Esophagus (tissue), 2 donors: ENCODE measurements around the gene HMGXB4. TPM values are rescaled to one million over a fixed set of nuclear protein-coding genes. Genes with fewer than 3 reads are reported as not detected.
"Not testable (repeated sequence)": the region's sequence is repeated elsewhere in the genome, so short reads cannot be mapped to it uniquely, and the experiment has no call there.

Experiments used
- H3K27ac ChIP-seq, 2 donors: one replicate each; pipeline ENCODE4 v1.5.1; 2013; ENCODE audit warnings: low read depth in 2 of 2, mild to moderate bottlenecking in 2 of 2, inconsistent platforms in 1 of 2, low read length in 1 of 2, moderate library complexity in 1 of 2
- H3K27me3 ChIP-seq, 2 donors: one replicate each; pipeline ENCODE4 v1.6.1; 2013; ENCODE audit warnings: low read length in 2 of 2, control low read depth in 1 of 2, mild to moderate bottlenecking in 1 of 2; ENCODE audit not compliant: insufficient read depth in 2 of 2, control insufficient read depth in 1 of 2
- H3K36me3 ChIP-seq, 2 donors: one replicate each; pipeline ENCODE4 v1.6.1; 2013; ENCODE audit warnings: low read length in 1 of 2; ENCODE audit not compliant: control insufficient read depth in 2 of 2, insufficient read depth in 2 of 2
- H3K4me1 ChIP-seq, 2 donors: one replicate each; pipeline ENCODE4 v1.6.1; 2013; ENCODE audit warnings: low read length in 1 of 2; ENCODE audit not compliant: control insufficient read depth in 2 of 2, insufficient read depth in 2 of 2
- H3K4me3 ChIP-seq, 2 donors: one replicate each; pipeline ENCODE4 v1.5.1; 2013; ENCODE audit warnings: low read length in 2 of 2, mild to moderate bottlenecking in 2 of 2, low read depth in 1 of 2, moderate library complexity in 1 of 2
- H3K9me3 ChIP-seq, 2 donors: one replicate each; pipeline ENCODE4 v1.6.1; 2013; ENCODE audit warnings: mild to moderate bottlenecking in 2 of 2, low read depth in 1 of 2, low read length in 1 of 2, moderate library complexity in 1 of 2; ENCODE audit not compliant: control insufficient read depth in 2 of 2, insufficient read depth in 1 of 2
- WGBS, 2 donors: extraction: QIAGEN DNeasy Blood & Tissue Kit; methylation state at CpG; one replicate each; pipeline ENCODE4 v1.1.7; 2013; 5-methylcytosine and 5-hydroxymethylcytosine counted together
- polyA plus RNA-seq, 2 donors: library from polyadenylated mRNA; stranded (reverse); fragments of 200-250 nt; gene quantifications; one replicate each; pipeline ENCODE4 v1.2.3, GENCODE V29; 2013
- donor health status: healthy with polysubstance abuse.
- donor health status: Bipolar disorder and iron deficiency.

Gene HMGXB4
- polyA plus RNA-seq, 2 donors, result 6.8 to 7.1 TPM

- H3K36me3 ChIP-seq, H3K4me3 ChIP-seq, H3K4me1 ChIP-seq, H3K27me3 ChIP-seq, H3K27ac ChIP-seq, H3K9me3 ChIP-seq: not testable (repeated sequence)
- 45 to 49% methylated on average over 4 of the region's 4 CpGs for WGBS, 2 donors
Measured at GRCh38 chr22:35244507-35244906, 12.8 kb upstream of the HMGXB4 start.

- no peak overlapping the region for H3K4me3 ChIP-seq
- no peak overlapping the region for H3K27ac ChIP-seq
- H3K9me3 ChIP-seq, result no peaks in the 10 kb centered on the region
- WGBS, 2 donors, result 76 to 81% methylated on average over 4 of the region's 4 CpGs
- no peaks in the 10 kb centered on the region for H3K27me3 ChIP-seq
- no peaks in the 10 kb centered on the region for H3K4me1 ChIP-seq
- H3K36me3 ChIP-seq, result no peaks in the 10 kb centered on the region
Measured at GRCh38 chr22:35250156-35250555, 7.1 kb upstream of the HMGXB4 start.

- WGBS, 2 donors, result 78 to 81% methylated on average over 2 of the region's 2 CpGs
- H3K9me3 ChIP-seq, result no peaks in the 10 kb centered on the region
- peaks cover 0 to 4% of the 10 kb centered on the region in 2 donors for H3K4me1 ChIP-seq
- no peak overlapping the region for H3K4me3 ChIP-seq
- no peaks in the 10 kb centered on the region for H3K36me3 ChIP-seq
- H3K27me3 ChIP-seq, result no peaks in the 10 kb centered on the region
- no peak overlapping the region for H3K27ac ChIP-seq
Measured at GRCh38 chr22:35253946-35254345, 3.3 kb upstream of the HMGXB4 start.

- H3K27me3 ChIP-seq, result no peaks in the 10 kb centered on the region
- H3K4me3 ChIP-seq, result peak overlapping the region; percentile 13 to 95
- no peaks in the 10 kb centered on the region for H3K9me3 ChIP-seq
- H3K27ac ChIP-seq, result peak overlapping the region; percentile 89 to 90
- peaks cover 0 to 4% of the 10 kb centered on the region in 2 donors for H3K4me1 ChIP-seq
- peaks cover 0 to under 1% of the 10 kb centered on the region in 2 donors for H3K36me3 ChIP-seq
- 1 to 2% methylated on average over 3 of the region's 3 CpGs for WGBS, 2 donors
Measured at GRCh38 chr22:35257002-35257320, 332 bp upstream of the HMGXB4 start.

- H3K9me3 ChIP-seq, result no peaks in the 10 kb centered on the region
- no peaks in the 10 kb centered on the region for H3K27me3 ChIP-seq
- H3K4me3 ChIP-seq, result peak overlapping the region; percentile 90 to 95
- peak overlapping the region; percentile 89 to 90 for H3K27ac ChIP-seq
- H3K36me3 ChIP-seq, result peaks cover 3 to 7% of the 10 kb centered on the region in 2 donors
- WGBS, 2 donors, result 18 to 25% methylated on average over 23 of the region's 23 CpGs
- peaks cover 0 to 4% of the 10 kb centered on the region in 2 donors for H3K4me1 ChIP-seq
Measured at GRCh38 chr22:35258191-35258988, 1.1 kb downstream of the HMGXB4 start.

GRCh38 chr22:35264986-35265385, 7.7 kb downstream of the HMGXB4 start:
- H3K4me3 ChIP-seq, result no peak overlapping the region
- WGBS, 2 donors, result 94 to 96% methylated on average over 7 of the region's 7 CpGs
- H3K9me3 ChIP-seq, result no peaks in the 10 kb centered on the region
- H3K27me3 ChIP-seq, result no peaks in the 10 kb centered on the region
- H3K27ac ChIP-seq, result no peak overlapping the region
- peaks cover 12 to 18% of the 10 kb centered on the region in 2 donors for H3K36me3 ChIP-seq
- no peaks in the 10 kb centered on the region for H3K4me1 ChIP-seq

- 78 to 91% methylated on average over 3 of the region's 3 CpGs for WGBS, 2 donors
- Histone ChIP-seq H3K4me1 (no peaks in the 10 kb centered on the region), H3K4me3 (no peak overlapping the region), H3K36me3 (peaks cover 12 to 18% of the 10 kb centered on the region in 2 donors), H3K27me3 (no peaks in the 10 kb centered on the region), H3K9me3 (no peaks in the 10 kb centered on the region), H3K27ac (no peak overlapping the region)
Measured at GRCh38 chr22:35266277-35266676, 9.0 kb downstream of the HMGXB4 start.

GRCh38 chr22:35269630-35270029, 12.3 kb downstream of the HMGXB4 start:
- 87 to 97% methylated on average over 3 of the region's 3 CpGs for WGBS, 2 donors
- Histone ChIP-seq H3K27me3 (no peaks in the 10 kb centered on the region), H3K4me1 (no peaks in the 10 kb centered on the region), H3K27ac (no peak overlapping the region), H3K4me3 (no peak overlapping the region), H3K9me3 (no peaks in the 10 kb centered on the region), H3K36me3 (peaks cover 3% of the 10 kb centered on the region in 2 donors)

GRCh38 chr22:35274154-35274871, 17.0 kb downstream of the HMGXB4 start:
- Histone ChIP-seq H3K9me3 (no peaks in the 10 kb centered on the region), H3K27ac (no peak overlapping the region), H3K4me3 (no peak overlapping the region), H3K4me1 (no peaks in the 10 kb centered on the region), H3K27me3 (no peaks in the 10 kb centered on the region), H3K36me3 (no peaks in the 10 kb centered on the region)
- WGBS, 2 donors, result 87 to 89% methylated on average over 8 of the region's 8 CpGs
